ENCODE measurements around the gene AK8. TPM values are rescaled to one million over a fixed set of nuclear protein-coding genes. Genes with fewer than 3 reads are reported as not detected.
A peak's percentile ranks its signal among the peaks of the same experiment; 100 is the strongest.

The AK8 gene
- total and polyA plus RNA-seq, 2 of the 4 experiments (the other 2 are of a cell fraction): under 0.01 to 0.09 TPM

DNA sequence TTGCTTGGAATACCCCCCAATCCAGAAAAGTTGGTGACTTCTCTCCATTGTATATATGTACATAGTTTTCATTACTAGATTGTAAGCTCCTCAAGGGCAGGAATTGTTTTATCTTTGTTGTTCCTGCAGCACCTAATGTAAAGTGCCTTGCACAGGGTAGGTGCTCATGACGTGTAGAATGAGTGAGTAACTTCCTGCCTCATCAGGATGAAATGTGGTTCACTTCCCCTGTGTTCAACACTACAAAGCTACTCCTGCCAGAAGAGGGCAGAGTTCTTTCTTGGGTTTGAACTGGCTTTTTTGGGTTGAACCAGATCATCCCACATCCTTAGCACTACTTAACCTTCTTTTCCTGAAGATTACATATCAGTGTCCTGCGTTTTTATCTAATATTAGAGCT is 183.9 kb downstream of the AK8 start:
- no peak overlapping the region for H2BK15ac ChIP-seq (ENCODE audit: low read depth, low read length)
- no peak overlapping the region for H3K56ac ChIP-seq (ENCODE audit: extremely low read depth, insufficient read depth, low read length)
- H2BK120ac ChIP-seq (ENCODE audit: low read depth, low read length): no peak overlapping the region
- dilution Hi-C loops (cut with HindIII; ENCODE audit: low sequenced_read_pairs, unreplicated experiment) (no loop called here), in situ Hi-C loops (cut with MboI; ENCODE audit: low sequenced_read_pairs) (no loop called here), intact Hi-C loops (cut with micrococcal nuclease) (loop anchor here (2.0 kb wide), 1 partner anchor 41 kb away; no protein-coding TSS in a partner anchor)
- no peak overlapping the region for H4K5ac ChIP-seq (ENCODE audit: low read depth, low read length)
- H2BK5ac ChIP-seq (ENCODE audit: low read depth, low read length, poor library complexity, severe bottlenecking): no peak overlapping the region
- no peaks in the 10 kb centered on the region; the same call in 1 of the 2 replicates for H3K9me1 ChIP-seq (ENCODE audit: insufficient read depth, low read length)
- H3K4ac ChIP-seq (ENCODE audit: low read depth, low read length): no peak overlapping the region
- H3K4me3 ChIP-seq (ENCODE audit: insufficient read depth, low read depth, low read length): no peak overlapping the region
- peaks cover 19% of the 10 kb centered on the region for H3K36me3 ChIP-seq (ENCODE audit: control insufficient read depth, insufficient read depth, low read length)
- WGBS, 2 experiments (ENCODE audit: extremely low coverage in 2 of 2, insufficient read length in 1 of 2): no CpG with 5 or more reads among the region's 2 CpGs
- H3K18ac ChIP-seq (ENCODE audit: low read depth, low read length): no peak overlapping the region
- no peak overlapping the region for H3K4me2 ChIP-seq (ENCODE audit: low read depth, low read length)
- no peak overlapping the region for H3K9ac ChIP-seq (ENCODE audit: low read depth, low read length)
- H4K8ac ChIP-seq (ENCODE audit: low read depth in 2 of 2, low read length in 2 of 2): no peak overlapping the region
- H3K4me1 ChIP-seq (ENCODE audit: control insufficient read depth, insufficient read depth, low read length): no peaks in the 10 kb centered on the region
- CTCF ChIA-PET: interaction anchor here (1.0 kb wide), 1 partner anchor 13 kb away, joined by 4 read pairs; no protein-coding TSS in a partner anchor
- peaks cover 5% of the 10 kb centered on the region; the same call in 1 of the 2 replicates for H4K20me1 ChIP-seq (ENCODE audit: insufficient read depth, low read length)
- H2AK9ac ChIP-seq (replicated peaks; ENCODE audit: low read depth, low read length, poor library complexity): no peak overlapping the region
- no peaks in the 10 kb centered on the region; a peak in 1 of 4 replicates for H3K79me1 ChIP-seq (ENCODE audit: low read depth in 1 of 2, low read length in 2 of 2)
- no peak overlapping the region for H2BK20ac ChIP-seq (ENCODE audit: low read depth, low read length)
- DNase-seq (peak; percentile 25), ATAC-seq (ENCODE audit: low read depth) (no peak; the same call in 1 of the 2 replicates)
- H2AFZ ChIP-seq (replicated peaks; ENCODE audit: low read length, poor library complexity): no peak overlapping the region
- H3K14ac ChIP-seq (replicated peaks; ENCODE audit: low read depth, low read length): no peak overlapping the region
- no peak overlapping the region for H3K27ac ChIP-seq (ENCODE audit: insufficient read depth, low read length)
- H3K9me3 ChIP-seq (ENCODE audit: control insufficient read depth, insufficient read depth, low read length): peaks cover 4% of the 10 kb centered on the region
- H4K91ac ChIP-seq (ENCODE audit: insufficient read depth, low read depth, low read length): no peak overlapping the region
- POLR2A ChIA-PET (ENCODE audit: unreplicated experiment): no interaction called here
- no TSS peak for BruUV-seq (replicated peaks)
- no peak overlapping the region for H3K23ac ChIP-seq (ENCODE audit: low read depth, low read length)
- TF ChIP-seq, protein P1, sequence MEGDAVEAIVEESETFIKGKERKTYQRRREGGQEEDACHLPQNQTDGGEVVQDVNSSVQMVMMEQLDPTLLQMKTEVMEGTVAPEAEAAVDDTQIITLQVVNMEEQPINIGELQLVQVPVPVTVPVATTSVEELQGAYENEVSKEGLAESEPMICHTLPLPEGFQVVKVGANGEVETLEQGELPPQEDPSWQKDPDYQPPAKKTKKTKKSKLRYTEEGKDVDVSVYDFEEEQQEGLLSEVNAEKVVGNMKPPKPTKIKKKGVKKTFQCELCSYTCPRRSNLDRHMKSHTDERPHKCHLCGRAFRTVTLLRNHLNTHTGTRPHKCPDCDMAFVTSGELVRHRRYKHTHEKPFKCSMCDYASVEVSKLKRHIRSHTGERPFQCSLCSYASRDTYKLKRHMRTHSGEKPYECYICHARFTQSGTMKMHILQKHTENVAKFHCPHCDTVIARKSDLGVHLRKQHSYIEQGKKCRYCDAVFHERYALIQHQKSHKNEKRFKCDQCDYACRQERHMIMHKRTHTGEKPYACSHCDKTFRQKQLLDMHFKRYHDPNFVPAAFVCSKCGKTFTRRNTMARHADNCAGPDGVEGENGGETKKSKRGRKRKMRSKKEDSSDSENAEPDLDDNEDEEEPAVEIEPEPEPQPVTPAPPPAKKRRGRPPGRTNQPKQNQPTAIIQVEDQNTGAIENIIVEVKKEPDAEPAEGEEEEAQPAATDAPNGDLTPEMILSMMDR (conservative IDR thresholded peaks at IDR 0.05; ENCODE audit: low read depth, low read length): peak; percentile 15; the same call in 1 of the 2 replicates
- no peak for TF ChIP-seq CHD1 (IDR thresholded peaks at IDR 0.05; ENCODE audit: low read depth, low read length)
- H3K27me3 ChIP-seq (ENCODE audit: control insufficient read depth, insufficient read depth, low read length): no peaks in the 10 kb centered on the region
- no peak overlapping the region for H2AK5ac ChIP-seq (ENCODE audit: low read depth, low read length)

Data from IMR-90 (cell line).